HepG2 (cell line): ENCODE measurements around the gene DCTN1. TPM values are rescaled to one million over a fixed set of nuclear protein-coding genes. Genes with fewer than 3 reads are reported as not detected.

ENCODE experiments used
- AKAP8 ChIP-seq: sonication (generic); formaldehyde crosslinking; IDR thresholded peaks from 2 replicates; pipeline ENCODE4 v1.5.1; 2020; ENCODE audit warnings: mild to moderate bottlenecking, missing genetic modification reagents
- ARNTL ChIP-seq: sonication (generic); formaldehyde crosslinking; IDR thresholded peaks from 2 replicates; pipeline ENCODE4 v1.4.0; 2020; ENCODE audit warnings: mild to moderate bottlenecking, missing genetic modification reagents
- CC2D1A ChIP-seq: sonication (generic); formaldehyde crosslinking; IDR thresholded peaks from 2 replicates; pipeline ENCODE4 v1.8.1; 2023; ENCODE audit warnings: mild to moderate bottlenecking, missing genetic modification reagents
- DBP ChIP-seq: sonication (generic); formaldehyde crosslinking; IDR thresholded peaks from 2 replicates; pipeline ENCODE4 v1.4.0; 2020; ENCODE audit warnings: missing genetic modification reagents; ENCODE audit errors: not compliant biosample characterization
- GATAD1 ChIP-seq: IDR thresholded peaks from 2 replicates; pipeline ENCODE4 v1.6.1; 2016; ENCODE audit warnings: missing genetic modification reagents, missing compliant biosample characterization
- HBP1 ChIP-seq: IDR thresholded peaks from 2 replicates; pipeline ENCODE4 v1.6.1; 2016; ENCODE audit warnings: low read depth, control low read depth
- HMG20A ChIP-seq: IDR thresholded peaks from 2 replicates; pipeline ENCODE4 v1.6.1; 2016; ENCODE audit warnings: borderline replicate concordance
- IRF2 ChIP-seq: IDR thresholded peaks from 2 replicates; pipeline ENCODE4 v1.6.1; 2018; ENCODE audit warnings: missing genetic modification reagents, missing compliant biosample characterization
- KDM4B ChIP-seq: sonication (generic); formaldehyde crosslinking; IDR thresholded peaks from 2 replicates; pipeline ENCODE4 v1.4.0; 2020; ENCODE audit warnings: missing genetic modification reagents
- LRRFIP1 ChIP-seq: sonication (generic); formaldehyde crosslinking; conservative IDR thresholded peaks from 2 replicates; pipeline ENCODE4 v1.4.0; 2020; ENCODE audit warnings: missing genetic modification reagents
- NAIF1 ChIP-seq: sonication (generic); formaldehyde crosslinking; IDR thresholded peaks from 2 replicates; pipeline ENCODE4 v1.5.0; 2020; ENCODE audit warnings: mild to moderate bottlenecking, missing genetic modification reagents, borderline replicate concordance
- NFIC ChIP-seq: IDR thresholded peaks from 2 replicates; pipeline ENCODE4 v1.6.1; 2012; ENCODE audit warnings: mild to moderate bottlenecking, low read length, inconsistent platforms
- PHF8 ChIP-seq: sonication (generic); formaldehyde crosslinking; IDR thresholded peaks from 2 replicates; pipeline ENCODE4 v1.5.0; 2020; ENCODE audit warnings: missing genetic modification reagents
- RAD51 ChIP-seq: fragments of 450-650 bp; IDR thresholded peaks from 2 replicates; pipeline ENCODE4 v1.6.1; 2016; ENCODE audit warnings: borderline replicate concordance
- SIX4 ChIP-seq: sonication (generic); formaldehyde crosslinking; IDR thresholded peaks from 2 replicates; pipeline ENCODE4 v1.4.0; 2020; ENCODE audit warnings: missing genetic modification reagents
- SMARCE1 ChIP-seq: fragments of 450-650 bp; IDR thresholded peaks from 2 replicates; pipeline ENCODE4 v1.6.1; 2017; ENCODE audit warnings: borderline replicate concordance
- SRSF1 ChIP-seq: fragments of 200-400 bp; formaldehyde crosslinking; optimal IDR thresholded peaks from 2 replicates; pipeline ENCODE3; 2017; ENCODE audit warnings: mild to moderate bottlenecking, low read depth, low read length, moderate library complexity
- TOPORS ChIP-seq: sonication (generic); formaldehyde crosslinking; IDR thresholded peaks from 2 replicates; pipeline ENCODE4 v1.8.0; 2023; ENCODE audit warnings: mild to moderate bottlenecking, missing genetic modification reagents
- WIZ ChIP-seq: sonication (generic); formaldehyde crosslinking; IDR thresholded peaks from 2 replicates; pipeline ENCODE4 v1.5.1; 2020; ENCODE audit warnings: mild to moderate bottlenecking, missing genetic modification reagents
- ZNF33B ChIP-seq: sonication (generic); formaldehyde crosslinking; IDR thresholded peaks from 2 replicates; pipeline ENCODE4 v1.5.1; 2020; ENCODE audit warnings: mild to moderate bottlenecking, missing genetic modification reagents
- ZNF737 ChIP-seq: sonication (generic); formaldehyde crosslinking; IDR thresholded peaks from 2 replicates; pipeline ENCODE4 v1.5.0; 2020; ENCODE audit warnings: missing genetic modification reagents, mild to moderate bottlenecking, borderline replicate concordance
- ZNF83 ChIP-seq: sonication (generic); formaldehyde crosslinking; IDR thresholded peaks from 2 replicates; pipeline ENCODE4 v1.4.0; 2020; ENCODE audit warnings: missing genetic modification reagents, mild to moderate bottlenecking, borderline replicate concordance
- polyA plus RNA-seq, 8 experiments: library from polyadenylated mRNA; depleted of rRNA in 3 of 8; stranded (reverse) in 7 of 8; unstranded in 1 of 8; fragments of >200 nt; fragmentation: Illumina TruSeq in 4 of 8; extraction: Trizol in 4 of 8; gene quantifications; 2 replicates each; pipeline versions ENCODE4 v1.2.1 to v1.2.3, GENCODE V29; 2011 to 2016; ENCODE audit warnings: low read depth in 4 of 8, missing spikeins in 1 of 8, mixed read lengths in 1 of 8; ENCODE audit not compliant: insufficient read depth in 1 of 8
- total RNA-seq, 5 experiments: library from RNA; depleted of rRNA; stranded (reverse); fragments of >200 nt; fragmentation: Illumina TruSeq; extraction: Trizol; gene quantifications; 2 replicates each; pipeline ENCODE4 v1.2.3, GENCODE V29; 2016; ENCODE audit warnings: low read depth in 1 of 5
- TF ChIP-seq, protein P1 (sequence below): fragments of 450-650 bp; IDR thresholded peaks from 2 replicates; pipeline ENCODE4 v1.6.1; 2017
- TF ChIP-seq, protein P2 (sequence below): sonication (generic); formaldehyde crosslinking; IDR thresholded peaks from 2 replicates; pipeline ENCODE4 v1.4.0; 2020; ENCODE audit warnings: missing genetic modification reagents, borderline replicate concordance

The DCTN1 gene
- total and polyA plus RNA-seq, 2 of the 13 experiments (the other 11 are each of a cell fraction or from before 2014, with no cell fraction given) = 73.2 to 122 TPM

GRCh38 chr2:74413001-74413698 lies 33.0 kb upstream of the DCTN1 start (continued):
- TF ChIP-seq ZNF83 (CRISPR knock-in tag) (no peak), AKAP8 (CRISPR knock-in tag) (no peak), SIX4 (no peak), PHF8 (CRISPR knock-in tag) (no peak), HBP1 (CRISPR knock-in tag) (no peak; the same call in 1 of the 2 replicates), SRSF1 (no peak), TOPORS (CRISPR knock-in tag) (no peak), CC2D1A (CRISPR knock-in tag) (no peak), DBP (CRISPR knock-in tag) (no peak), NAIF1 (CRISPR knock-in tag) (no peak), RAD51 (no peak), LRRFIP1 (CRISPR knock-in tag) (no peak), ZNF33B (CRISPR knock-in tag) (no peak), IRF2 (peak; percentile 55; the same call in 1 of the 2 replicates), ARNTL (CRISPR knock-in tag) (no peak), ZNF737 (no peak), HMG20A (CRISPR knock-in tag) (no peak), GATAD1 (no peak), WIZ (no peak), SMARCE1 (no peak), NFIC (no peak), KDM4B (CRISPR knock-in tag) (no peak)
- TF ChIP-seq, protein P1, sequence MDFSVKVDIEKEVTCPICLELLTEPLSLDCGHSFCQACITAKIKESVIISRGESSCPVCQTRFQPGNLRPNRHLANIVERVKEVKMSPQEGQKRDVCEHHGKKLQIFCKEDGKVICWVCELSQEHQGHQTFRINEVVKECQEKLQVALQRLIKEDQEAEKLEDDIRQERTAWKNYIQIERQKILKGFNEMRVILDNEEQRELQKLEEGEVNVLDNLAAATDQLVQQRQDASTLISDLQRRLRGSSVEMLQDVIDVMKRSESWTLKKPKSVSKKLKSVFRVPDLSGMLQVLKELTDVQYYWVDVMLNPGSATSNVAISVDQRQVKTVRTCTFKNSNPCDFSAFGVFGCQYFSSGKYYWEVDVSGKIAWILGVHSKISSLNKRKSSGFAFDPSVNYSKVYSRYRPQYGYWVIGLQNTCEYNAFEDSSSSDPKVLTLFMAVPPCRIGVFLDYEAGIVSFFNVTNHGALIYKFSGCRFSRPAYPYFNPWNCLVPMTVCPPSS = no peak
- TF ChIP-seq, protein P2, sequence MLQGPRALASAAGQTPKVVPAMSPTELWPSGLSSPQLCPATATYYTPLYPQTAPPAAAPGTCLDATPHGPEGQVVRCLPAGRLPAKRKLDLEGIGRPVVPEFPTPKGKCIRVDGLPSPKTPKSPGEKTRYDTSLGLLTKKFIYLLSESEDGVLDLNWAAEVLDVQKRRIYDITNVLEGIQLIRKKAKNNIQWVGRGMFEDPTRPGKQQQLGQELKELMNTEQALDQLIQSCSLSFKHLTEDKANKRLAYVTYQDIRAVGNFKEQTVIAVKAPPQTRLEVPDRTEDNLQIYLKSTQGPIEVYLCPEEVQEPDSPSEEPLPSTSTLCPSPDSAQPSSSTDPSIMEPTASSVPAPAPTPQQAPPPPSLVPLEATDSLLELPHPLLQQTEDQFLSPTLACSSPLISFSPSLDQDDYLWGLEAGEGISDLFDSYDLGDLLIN (CRISPR knock-in tag) = no peak
